ENCODE results near the gene TAX1BP1. TPM values are rescaled to one million over a fixed set of nuclear protein-coding genes. Genes with fewer than 3 reads are reported as not detected.

The TAX1BP1 gene
- total and polyA plus RNA-seq, 8 donors: 28.3 to 64.6 (median 46.4) TPM

- no peak for TF ChIP-seq CTCF (IDR thresholded peaks at IDR 0.05)
- FAIRE-seq (peak; percentile 43), DNase-seq (no peak), ATAC-seq (peak; percentile 34 to 59 (median 50))
- Histone ChIP-seq H3K9me3 (no peaks in the 10 kb centered on the region), H3K36me3 (no peaks in the 10 kb centered on the region), H3K27me3 (no peaks in the 10 kb centered on the region), H3K4me3 (no peak overlapping the region), H3K4me1 (peaks cover 4 to 24% (median 9%) of the 10 kb centered on the region in 3 donors), H3K27ac (no peak overlapping the region)
- WGBS, 2 donors: 29 to 30% methylated on average over 2 of the region's 2 CpGs
- intact Hi-C loops (cut with DNase I): no loop called here
Observed at GRCh38 chr7:27763983-27764508, 24.1 kb downstream of the TAX1BP1 start.

- intact Hi-C loops (cut with DNase I): no loop called here
- peaks cover 4 to 20% (median 9%) of the 10 kb centered on the region in 3 donors for H3K4me1 ChIP-seq
- 97% methylated on average over 11 of the region's 11 CpGs for WGBS, 2 donors
- H3K4me3 ChIP-seq: no peak overlapping the region
- no peaks in the 10 kb centered on the region for H3K9me3 ChIP-seq
- no peak for DNase-seq
- ATAC-seq: no peak
- TF ChIP-seq CTCF (IDR thresholded peaks at IDR 0.05): no peak
- H3K27me3 ChIP-seq: no peaks in the 10 kb centered on the region
- no peak overlapping the region for H3K27ac ChIP-seq
- H3K36me3 ChIP-seq: no peaks in the 10 kb centered on the region
- FAIRE-seq: no peak
Observed at GRCh38 chr7:27765841-27766240, 25.9 kb downstream of the TAX1BP1 start.

- no peak for ATAC-seq
- TF ChIP-seq CTCF (IDR thresholded peaks at IDR 0.05): no peak
- intact Hi-C loops (cut with DNase I): no loop called here
- no peak for FAIRE-seq
- Histone ChIP-seq H3K4me3 (no peak overlapping the region), H3K27ac (no peak overlapping the region), H3K36me3 (no peaks in the 10 kb centered on the region), H3K9me3 (no peaks in the 10 kb centered on the region), H3K27me3 (no peaks in the 10 kb centered on the region), H3K4me1 (peaks cover 4 to 20% (median 9%) of the 10 kb centered on the region in 3 donors)
- no peak for DNase-seq
Observed at GRCh38 chr7:27767374-27767773, 27.4 kb downstream of the TAX1BP1 start.

- Histone ChIP-seq H3K27me3 (no peaks in the 10 kb centered on the region), H3K4me3 (no peak overlapping the region), H3K9me3 (no peaks in the 10 kb centered on the region), H3K36me3 (no peaks in the 10 kb centered on the region), H3K4me1 (peaks cover 0 to 13% (median 9%) of the 10 kb centered on the region in 3 donors), H3K27ac (no peak overlapping the region)
- TF ChIP-seq CTCF (IDR thresholded peaks at IDR 0.05): no peak
- ATAC-seq (peak in 3 of 4 donors; percentile 37 to 71 (median 58)), DNase-seq (no peak), FAIRE-seq (no peak)
- WGBS, 2 donors: 96 to 97% methylated on average over 2 of the region's 2 CpGs
- intact Hi-C loops (cut with DNase I): loop anchor here in 1 of 3 donors (5.0 kb wide), 1 partner anchor 246 kb away; no protein-coding TSS in a partner anchor
Observed at GRCh38 chr7:27771111-27771510, 31.1 kb downstream of the TAX1BP1 start.

- ATAC-seq (peak in 3 of 4 donors; percentile 60 to 66 (median 66)), FAIRE-seq (peak; percentile 96)
- WGBS, 2 donors: 24 to 37% methylated on average over 2 of the region's 2 CpGs
Observed at GRCh38 chr7:27774717-27775328, 34.9 kb downstream of the TAX1BP1 start.

More at GRCh38 chr7:27774717-27775328, 34.9 kb downstream of the TAX1BP1 start:
- Histone ChIP-seq H3K36me3 (no peaks in the 10 kb centered on the region), H3K9me3 (no peaks in the 10 kb centered on the region), H3K27ac (no peak overlapping the region), H3K27me3 (no peaks in the 10 kb centered on the region), H3K4me1 (peaks cover 0 to 4% (median 0%) of the 10 kb centered on the region in 3 donors), H3K4me3 (no peak overlapping the region)
- peak in 3 of 4 donors; percentile 20 to 38 (median 37) for TF ChIP-seq CTCF (IDR thresholded peaks at IDR 0.05)
- intact Hi-C loops (cut with DNase I): loop anchor here in 1 of 3 donors (5.0 kb wide), 1 partner anchor 242 kb away; no protein-coding TSS in a partner anchor
- no peak for DNase-seq
